Heart right ventricle (tissue), 16 donors: ENCODE results near the gene GNAS-AS1. TPM values are rescaled to one million over a fixed set of nuclear protein-coding genes. Genes with fewer than 3 reads are reported as not detected.

Source experiments
- ATAC-seq, 8 donors: fragments of 200-7000 bp; cut with Tn5 transposase; one replicate each; pipeline ENCODE4 v1.9.1; 2020; ENCODE audit warnings: mild to moderate bottlenecking in 8 of 8, moderate library complexity in 8 of 8, moderate number of reproducible peaks in 1 of 8
- DNase-seq, 2 donors: peaks; one replicate each; pipeline ENCODE4 v3.0.0-alpha.2; 2020
- H3K27ac ChIP-seq, 10 donors: fragments of 200-600 bp; sonication (generic) in 2 of 10; one replicate each; pipeline versions ENCODE4 v1.5.0 to v1.8.0; 2020 to 2022; ENCODE audit warnings: mild to moderate bottlenecking in 3 of 10
- H3K27me3 ChIP-seq, 7 donors: fragments of 200-600 bp; one replicate each; pipeline ENCODE4 v1.8.0; 2021 to 2022; ENCODE audit warnings: mild to moderate bottlenecking in 2 of 7
- H3K36me3 ChIP-seq, 9 donors: fragments of 200-600 bp; sonication (generic) in 1 of 9; one replicate each; pipeline versions ENCODE4 v1.5.0 to v1.8.0; 2020 to 2022; ENCODE audit warnings: mild to moderate bottlenecking in 2 of 9
- H3K4me1 ChIP-seq, 9 donors: fragments of 200-600 bp; sonication (generic) in 1 of 9; one replicate each; pipeline versions ENCODE4 v1.5.0 to v1.8.0; 2020 to 2022; ENCODE audit warnings: mild to moderate bottlenecking in 4 of 9
- H3K4me3 ChIP-seq, 10 donors: fragments of 200-600 bp; sonication (generic) in 2 of 10; one replicate each; pipeline versions ENCODE4 v1.5.0 to v1.8.0; 2020 to 2022; ENCODE audit warnings: mild to moderate bottlenecking in 7 of 10, moderate library complexity in 2 of 10
- H3K9me3 ChIP-seq, 11 donors: fragments of 200-600 bp in 10 of 11; sonication (generic) in 2 of 11; one replicate each; pipeline versions ENCODE4 v1.5.0 to v1.8.0; 2013 to 2022; ENCODE audit warnings: mild to moderate bottlenecking in 2 of 11, control low read depth in 1 of 11, moderate library complexity in 1 of 11
- WGBS, 2 donors: extraction: QIAGEN DNeasy Blood & Tissue Kit; methylation state at CpG; one replicate each; pipeline ENCODE4 v1.1.7; 2013; ENCODE audit warnings: inconsistent platforms in 1 of 2; 5-methylcytosine and 5-hydroxymethylcytosine counted together
- intact Hi-C, 10 donors: fragments of 100-400 bp; cut with DNase I; formaldehyde crosslinking; loops; one replicate each; pipeline versions ENCODE4 v1.11.1 to v1.14.2; 2022
- polyA plus RNA-seq, 2 donors: library from polyadenylated mRNA; stranded (reverse); fragments of 200-250 nt; gene quantifications; one replicate each; pipeline ENCODE4 v1.2.3, GENCODE V29; 2013
- total RNA-seq, 10 donors: library from RNA; stranded (reverse); fragmentation: NEBNext Ultra II Directional in 3 of 10; extraction: Animal tissue kit (Norgen Biotek cat#: 25700) in 3 of 10; gene quantifications; one replicate each; pipeline versions ENCODE4 v1.2.1 to v1.2.4, GENCODE V29; 2021 to 2023
- TF ChIP-seq, protein P1 (sequence below), 9 donors: fragments of 200-600 bp; sonication (generic) in 2 of 9; IDR thresholded peaks; one replicate each; pipeline versions ENCODE4 v1.5.0 to v1.8.0; 2021 to 2022; ENCODE audit warnings: antibody characterized with exemption in 9 of 9, mild to moderate bottlenecking in 5 of 9, moderate library complexity in 1 of 9
- donor health status: Arrhythmogenic right ventricular cardiomyopathy.
- donor health status: ischemic (EF 13 %, LVEDD 7.1; RV severe dilation, severe dysfunction).
- donor health status: healthy with polysubstance abuse.
- donor health status: DM: no; HTN: yes; CAD: no.
- donor health status: DM: no; HTN: no; CAD: no.
- donor health status: ischemic (EF 25% LVEDD 6.9; RV normal size, moderate dysfunction).
- donor health status: ischemic (EF 25% LVEDD 5.7; RV mildly dilated, moderate dysfunction).
- donor health status: healthy.
- donor health status: DM: yes; HTN: yes; CAD: no.
- donor health status: Ischemic cardiomyopathy.
- donor health status: ischemic (EF 35%, LVEDD 5.7; RV mildly dilated, moderate dysfunction).
- donor health status: nonischemic (EF 11% LVEDD 7.7; RV severe dilation, severe dysfunction).
- donor health status: DM: yes; HTN: yes; CAD: no.
- donor health status: PGD.
- donor health status: ischemic (EF 29% LVEDD 5.4; RV normal size, mild dysfunction).
- donor health status: nonischemic (EF 23%, LVEDD 6.1; RV moderate dilation, normal function).

Gene GNAS-AS1
- total and polyA plus RNA-seq, 12 donors, result 0.06 to 1.5 (median 0.41) TPM

DNA sequence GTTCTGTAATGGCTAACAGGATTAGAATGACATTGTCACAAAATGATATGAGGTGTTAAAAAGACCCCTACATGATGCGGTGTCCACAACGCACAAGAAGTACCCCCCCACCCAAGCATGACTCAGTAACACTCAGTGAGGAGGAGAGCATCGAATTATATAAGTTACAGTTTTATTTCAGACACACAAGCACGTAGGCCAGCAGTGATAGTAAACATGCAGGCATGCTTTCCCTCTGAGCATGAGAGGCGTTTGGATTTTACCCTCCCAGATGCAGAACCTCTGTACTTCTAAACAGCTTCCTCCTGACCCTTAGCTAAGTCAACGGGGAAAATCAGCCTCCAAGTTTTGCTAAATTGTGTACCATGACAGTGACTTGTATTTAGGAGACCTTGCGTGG, 25.7 kb upstream of the GNAS-AS1 start:
- no peak overlapping the region for H3K4me3 ChIP-seq
- H3K27me3 ChIP-seq, result no peaks in the 10 kb centered on the region
- no peaks in the 10 kb centered on the region for H3K9me3 ChIP-seq
- DNase-seq (no peak), ATAC-seq (no peak)
- H3K36me3 ChIP-seq, result no peaks in the 10 kb centered on the region
- H3K4me1 ChIP-seq, result no peaks in the 10 kb centered on the region
- TF ChIP-seq, protein P1, sequence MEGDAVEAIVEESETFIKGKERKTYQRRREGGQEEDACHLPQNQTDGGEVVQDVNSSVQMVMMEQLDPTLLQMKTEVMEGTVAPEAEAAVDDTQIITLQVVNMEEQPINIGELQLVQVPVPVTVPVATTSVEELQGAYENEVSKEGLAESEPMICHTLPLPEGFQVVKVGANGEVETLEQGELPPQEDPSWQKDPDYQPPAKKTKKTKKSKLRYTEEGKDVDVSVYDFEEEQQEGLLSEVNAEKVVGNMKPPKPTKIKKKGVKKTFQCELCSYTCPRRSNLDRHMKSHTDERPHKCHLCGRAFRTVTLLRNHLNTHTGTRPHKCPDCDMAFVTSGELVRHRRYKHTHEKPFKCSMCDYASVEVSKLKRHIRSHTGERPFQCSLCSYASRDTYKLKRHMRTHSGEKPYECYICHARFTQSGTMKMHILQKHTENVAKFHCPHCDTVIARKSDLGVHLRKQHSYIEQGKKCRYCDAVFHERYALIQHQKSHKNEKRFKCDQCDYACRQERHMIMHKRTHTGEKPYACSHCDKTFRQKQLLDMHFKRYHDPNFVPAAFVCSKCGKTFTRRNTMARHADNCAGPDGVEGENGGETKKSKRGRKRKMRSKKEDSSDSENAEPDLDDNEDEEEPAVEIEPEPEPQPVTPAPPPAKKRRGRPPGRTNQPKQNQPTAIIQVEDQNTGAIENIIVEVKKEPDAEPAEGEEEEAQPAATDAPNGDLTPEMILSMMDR (IDR thresholded peaks at IDR 0.05), result no peak
- intact Hi-C loops, result loop anchor here in 3 of 10 donors (10.0 kb wide), 3 partner anchors 168 to 618 kb away; partner anchors contain the start of gene PRELID3B (in 1 of the 3)
- H3K27ac ChIP-seq, result no peak overlapping the region
- 83 to 86% methylated on average over 7 of the region's 7 CpGs for WGBS, 2 donors

DNA sequence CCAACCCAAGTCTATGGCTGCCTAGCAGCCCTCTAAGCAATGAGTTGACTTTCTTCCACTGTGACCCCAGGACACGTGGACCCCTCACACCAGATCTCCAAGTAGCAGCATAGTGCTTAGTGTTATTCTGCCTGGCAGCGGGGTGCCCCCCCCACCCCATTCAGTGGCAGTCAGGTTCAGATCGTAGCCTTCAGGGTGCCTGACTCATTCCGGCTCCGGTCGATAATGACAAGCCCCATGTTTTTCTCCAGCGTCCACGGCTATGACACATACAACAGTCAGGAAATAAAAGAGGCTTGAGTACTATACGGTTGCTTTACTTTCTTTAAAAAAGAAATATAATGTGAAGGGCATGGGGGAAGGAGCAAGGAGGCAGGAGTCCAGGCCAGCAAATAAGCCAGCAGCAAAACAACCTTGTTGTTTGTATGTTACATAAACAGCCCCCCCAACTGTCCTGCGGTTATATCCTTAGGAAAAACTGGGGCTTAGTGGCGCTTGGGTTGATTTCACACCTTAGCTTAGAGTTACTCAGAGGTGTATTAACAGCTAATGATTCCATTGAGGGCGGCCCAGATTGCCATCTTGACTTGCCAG, 24.9 kb upstream of the GNAS-AS1 start:
- TF ChIP-seq, protein P1 (IDR thresholded peaks at IDR 0.05), result no peak
- H3K4me3 ChIP-seq, result no peak overlapping the region
- no peaks in the 10 kb centered on the region for H3K9me3 ChIP-seq
- no peak for DNase-seq
- 89 to 91% methylated on average over 12 of the region's 12 CpGs for WGBS, 2 donors
- no peak for ATAC-seq
- H3K36me3 ChIP-seq, result no peaks in the 10 kb centered on the region
- intact Hi-C loops, result loop anchor here in 3 of 10 donors (10.0 kb wide), 3 partner anchors 169 to 619 kb away; partner anchors contain the start of gene PRELID3B (in 1 of the 3)
- H3K4me1 ChIP-seq, result peaks cover 0 to 1% (median 0%) of the 10 kb centered on the region in 9 donors
- H3K27ac ChIP-seq, result no peak overlapping the region
- no peaks in the 10 kb centered on the region for H3K27me3 ChIP-seq

DNA sequence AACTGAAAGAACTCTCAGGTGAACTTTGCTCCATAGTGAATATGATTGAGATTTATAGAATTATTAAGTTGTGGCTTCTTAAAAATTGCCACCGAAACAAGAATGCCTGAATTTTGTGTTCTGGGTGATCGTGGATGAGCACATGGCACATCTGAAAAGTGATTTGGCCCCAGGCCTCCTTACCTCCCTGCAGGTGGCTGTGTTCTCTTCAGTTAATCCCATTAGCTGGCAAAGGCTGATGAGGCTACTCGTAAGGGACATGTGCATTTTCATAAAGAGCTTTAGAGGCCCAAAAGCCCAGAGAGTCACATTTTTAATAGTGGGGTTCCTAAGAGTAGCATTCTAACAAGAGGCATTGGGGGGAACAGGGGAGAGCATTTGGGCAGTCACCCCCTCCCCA, 24.4 kb upstream of the GNAS-AS1 start:
- ATAC-seq (no peak), DNase-seq (no peak)
- TF ChIP-seq, protein P1 (IDR thresholded peaks at IDR 0.05), result no peak
- Histone ChIP-seq H3K9me3 (no peaks in the 10 kb centered on the region), H3K4me3 (no peak overlapping the region), H3K36me3 (no peaks in the 10 kb centered on the region), H3K4me1 (peaks cover 0 to 5% (median 0%) of the 10 kb centered on the region in 9 donors), H3K27ac (no peak overlapping the region), H3K27me3 (no peaks in the 10 kb centered on the region)
- intact Hi-C loops, result loop anchor here in 3 of 10 donors (10.0 kb wide), 3 partner anchors 170 to 620 kb away; partner anchors contain the start of gene PRELID3B (in 1 of the 3)
- 95% methylated on average over 3 of the region's 3 CpGs for WGBS, 2 donors

DNA sequence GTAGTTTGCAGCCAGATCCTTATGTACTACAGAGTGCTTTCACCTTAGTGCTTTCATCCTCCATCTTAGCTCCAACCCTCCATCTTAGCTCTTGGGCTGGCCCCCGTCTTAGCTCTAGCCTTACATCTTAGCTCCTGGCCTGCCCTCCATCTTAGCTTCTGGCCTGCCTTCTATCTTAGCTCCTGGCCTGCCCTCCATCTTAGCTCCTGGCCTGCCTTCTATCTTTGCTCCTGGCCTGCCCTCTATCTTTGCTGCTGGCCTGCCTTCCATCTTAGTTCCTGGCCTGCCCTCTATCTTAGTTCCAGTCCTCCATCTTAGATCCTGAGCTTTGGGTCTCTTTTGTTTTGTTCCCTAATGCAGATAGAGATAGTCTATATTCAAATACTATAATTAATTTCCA, 23.8 kb upstream of the GNAS-AS1 start:
- peaks cover 0 to 5% (median 0%) of the 10 kb centered on the region in 9 donors for H3K4me1 ChIP-seq
- DNase-seq (no peak), ATAC-seq (no peak)
- H3K9me3 ChIP-seq, result no peaks in the 10 kb centered on the region
- intact Hi-C loops, result loop anchor here in 9 of 10 donors (5.0 to 10.0 kb wide), 13 partner anchors 108 to 623 kb away; partner anchors contain the start of genes NELFCD (in 1 of the 9) and PRELID3B (in 1 of the 9)
- no peaks in the 10 kb centered on the region for H3K36me3 ChIP-seq
- TF ChIP-seq, protein P1 (IDR thresholded peaks at IDR 0.05), result no peak
- no peaks in the 10 kb centered on the region for H3K27me3 ChIP-seq
- H3K27ac ChIP-seq, result no peak overlapping the region
- 98 to 100% methylated on average over 1 of the region's 1 CpG for WGBS, 2 donors
- no peak overlapping the region for H3K4me3 ChIP-seq
